HUDEP-2 (cell line): ENCODE data around the gene RTEL1.
"Not testable (repeated sequence)": the region's sequence is repeated elsewhere in the genome, so short reads cannot be mapped to it uniquely, and the experiment has no call there.

ENCODE experiments used
- DNase-seq, 76 experiments: peaks; one replicate each; lab custom pipeline; 2025; ENCODE audit not compliant: unreplicated experiment in 76 of 76; lab: John Stamatoyannopoulos, UW

RTEL1 gene

DNA sequence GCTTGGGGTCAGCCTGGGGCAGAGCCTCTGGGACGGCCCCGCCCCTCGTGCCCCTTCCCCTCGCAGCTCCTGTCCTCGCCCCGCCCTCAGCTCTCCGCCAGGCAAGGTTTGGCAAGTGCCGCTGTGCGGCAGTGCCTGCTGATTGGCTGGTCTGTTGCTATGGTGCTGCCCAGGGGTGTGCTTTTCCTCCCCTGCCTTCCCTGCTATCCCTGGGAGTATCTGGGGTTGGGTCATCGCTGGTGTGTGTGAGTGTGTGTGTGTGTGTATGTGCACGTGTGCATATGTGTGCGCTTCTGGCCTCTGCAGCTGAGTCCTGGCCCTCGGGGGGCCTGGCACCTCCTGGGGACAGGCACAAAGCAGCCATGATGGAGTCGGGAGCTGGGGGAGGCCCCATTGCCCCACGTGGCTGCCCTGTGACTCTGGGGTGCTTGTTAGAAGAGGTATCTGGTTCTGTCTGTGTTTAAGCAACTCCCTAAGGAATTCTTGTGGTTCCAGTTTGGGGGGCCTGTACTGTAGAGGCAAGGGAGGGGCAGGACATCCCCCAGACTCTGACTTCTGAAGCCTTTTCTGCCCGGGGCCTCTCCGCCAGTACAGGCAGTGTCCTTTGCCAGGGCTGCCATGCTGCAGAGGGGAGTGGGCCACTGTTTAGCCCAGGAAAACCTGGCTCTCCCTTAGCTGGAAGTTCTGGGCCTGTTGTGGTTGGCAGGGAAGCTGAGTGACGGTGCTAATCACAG is 6.9 kb downstream of the RTEL1 start:
- DNase-seq = no peak

DNA sequence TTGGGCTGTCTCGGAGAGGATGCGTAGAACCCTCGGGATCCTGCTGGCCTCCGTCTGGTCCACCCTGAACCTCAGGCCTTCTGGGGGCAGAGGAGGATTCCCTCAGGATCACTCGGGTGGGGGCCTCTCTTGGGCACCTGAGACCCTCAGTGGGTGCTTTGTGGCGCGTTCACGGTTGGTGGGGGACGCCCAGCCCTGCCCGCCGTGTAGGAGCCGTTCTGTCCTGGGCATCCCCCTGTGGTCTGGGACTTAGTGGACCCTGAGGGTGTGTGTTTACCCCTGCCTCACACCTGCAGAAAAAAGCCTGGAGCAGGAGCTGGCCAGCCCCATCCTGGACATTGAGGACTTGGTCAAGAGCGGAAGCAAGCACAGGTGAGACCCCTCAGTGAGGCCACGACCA is 7.6 kb downstream of the RTEL1 start:
- no peak for DNase-seq

DNA sequence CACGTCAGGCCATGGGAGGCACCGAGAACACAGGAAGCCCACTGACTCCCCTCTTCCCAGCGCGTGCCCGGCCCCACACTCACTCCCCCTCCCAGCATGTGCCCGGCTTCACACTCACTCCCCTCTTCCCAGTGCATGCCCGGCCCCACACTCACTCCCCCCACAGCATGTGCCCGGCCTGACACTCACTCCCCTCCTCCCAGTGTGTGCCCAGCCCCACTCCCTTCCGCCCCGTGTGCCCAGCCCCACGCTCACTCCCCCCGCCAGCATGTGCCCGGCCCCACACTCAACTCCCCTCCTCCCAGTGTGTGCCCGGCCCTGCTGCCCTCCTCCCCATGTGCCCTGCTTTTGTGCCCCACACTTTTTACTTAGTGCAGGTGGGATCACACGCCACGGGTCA is 9.7 kb downstream of the RTEL1 start:
- DNase-seq = no peak

DNA sequence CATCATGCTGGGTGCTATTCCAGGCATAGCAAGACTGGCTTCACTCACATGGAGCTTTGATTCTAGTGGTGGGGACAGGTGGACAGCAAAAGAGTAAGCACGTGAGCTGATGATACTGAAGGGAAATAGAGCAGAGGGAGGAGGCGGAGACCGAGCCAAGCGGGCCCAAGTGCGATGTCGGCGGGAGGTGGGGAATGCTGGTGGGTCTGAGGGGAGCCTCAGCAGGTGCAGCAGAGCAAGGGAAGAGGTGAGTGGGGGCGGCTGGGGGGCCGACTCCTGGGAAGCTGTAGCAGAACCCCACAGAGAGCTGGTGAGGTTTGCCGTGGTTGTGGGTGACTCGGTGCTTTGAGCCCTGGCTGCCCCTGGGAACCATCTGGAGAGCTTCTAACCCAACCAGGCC is 10.2 kb downstream of the RTEL1 start:
- DNase-seq = no peak

DNA sequence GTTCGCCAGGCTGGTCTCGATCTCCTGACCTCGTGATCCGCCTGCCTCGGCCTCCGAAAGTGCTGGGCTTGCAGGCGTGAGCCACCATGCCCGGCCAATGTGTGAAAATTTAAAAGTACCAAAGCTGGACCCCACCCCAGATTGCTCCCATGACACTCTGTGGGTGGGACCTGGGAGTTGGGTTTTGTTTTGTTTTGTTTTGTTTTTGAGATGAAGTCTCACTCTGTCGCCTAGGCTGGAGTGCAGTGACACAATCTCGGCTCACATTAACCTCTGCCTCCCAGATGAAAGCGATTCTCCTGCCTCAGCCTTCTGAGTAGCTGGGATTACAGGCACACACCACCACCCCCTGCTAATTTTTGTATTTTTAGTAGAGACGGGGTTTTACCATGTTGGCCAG is 13.6 kb downstream of the RTEL1 start:
- DNase-seq = not testable (repeated sequence)

DNA sequence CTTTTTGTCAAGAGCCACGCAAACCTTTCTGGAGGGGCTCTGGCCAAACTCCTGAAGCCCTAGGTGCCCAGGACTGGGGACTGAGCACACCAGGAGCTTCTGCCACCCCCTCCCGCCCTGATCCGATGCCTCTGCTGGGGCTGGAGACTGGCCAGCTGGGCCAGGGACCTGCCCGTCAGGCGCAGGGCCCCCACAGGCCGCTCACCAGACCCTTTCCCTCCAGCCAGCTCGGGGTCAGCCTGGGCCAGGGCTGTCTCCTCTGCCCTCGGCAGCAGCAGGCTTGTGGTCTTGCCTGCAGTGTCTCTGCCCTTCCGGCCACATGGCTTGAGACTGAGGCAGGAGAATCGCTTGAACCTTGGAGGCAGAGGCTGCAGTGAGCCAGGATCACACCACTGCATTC is 14.6 kb downstream of the RTEL1 start:
- no peak for DNase-seq

DNA sequence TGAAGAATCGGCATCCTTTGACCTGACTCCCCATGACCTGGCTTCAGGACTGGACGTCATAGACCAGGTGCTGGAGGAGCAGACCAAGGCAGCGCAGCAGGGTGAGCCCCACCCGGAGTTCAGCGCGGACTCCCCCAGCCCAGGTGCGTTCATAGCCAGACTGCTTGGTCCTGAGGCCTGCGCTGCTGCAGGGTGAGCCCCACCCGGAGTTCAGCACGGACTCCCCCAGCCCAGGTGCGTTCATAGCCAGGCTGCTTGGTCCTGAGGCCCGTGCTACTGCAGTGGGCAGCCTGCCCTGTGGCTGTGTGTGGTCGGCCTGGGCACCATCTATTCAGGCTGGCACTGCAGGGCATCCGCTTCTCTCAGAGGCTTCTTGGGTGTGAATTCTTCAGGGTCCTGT is 15.8 kb downstream of the RTEL1 start:
- no peak for DNase-seq

DNA sequence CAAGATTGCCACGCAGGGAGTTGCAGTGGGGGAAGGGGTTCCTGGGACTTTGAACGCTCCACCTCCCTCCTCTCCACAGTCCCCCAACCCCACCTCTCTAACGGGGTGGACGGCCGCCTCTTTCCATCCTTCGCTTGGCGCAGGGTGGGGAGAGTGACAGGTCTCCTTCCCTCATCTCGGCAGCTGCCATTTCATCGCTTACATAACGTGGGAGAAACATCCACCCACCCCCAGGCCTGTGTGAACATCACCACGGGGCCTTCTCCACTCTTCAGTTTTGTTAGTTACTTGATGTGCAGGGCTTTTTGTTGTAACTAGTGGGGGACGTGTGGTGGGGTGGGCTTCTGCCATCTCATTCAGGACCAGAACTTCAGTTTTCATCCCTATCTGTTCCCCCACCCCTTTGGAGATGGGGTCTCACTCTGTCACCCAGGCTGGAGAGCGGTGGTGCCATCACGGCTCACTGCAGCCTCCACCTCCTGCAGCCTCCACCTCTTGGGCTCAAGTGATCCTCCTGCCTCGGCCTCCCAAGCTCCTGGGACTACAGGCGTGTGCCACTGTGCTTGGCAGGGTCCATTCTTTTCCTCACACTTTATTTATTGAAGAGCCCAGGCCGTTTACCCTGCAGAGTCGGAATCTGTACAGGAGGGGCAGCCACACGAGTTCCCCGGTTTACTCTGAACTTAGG is 17.7 kb downstream of the RTEL1 start:
- no peak for DNase-seq

DNA sequence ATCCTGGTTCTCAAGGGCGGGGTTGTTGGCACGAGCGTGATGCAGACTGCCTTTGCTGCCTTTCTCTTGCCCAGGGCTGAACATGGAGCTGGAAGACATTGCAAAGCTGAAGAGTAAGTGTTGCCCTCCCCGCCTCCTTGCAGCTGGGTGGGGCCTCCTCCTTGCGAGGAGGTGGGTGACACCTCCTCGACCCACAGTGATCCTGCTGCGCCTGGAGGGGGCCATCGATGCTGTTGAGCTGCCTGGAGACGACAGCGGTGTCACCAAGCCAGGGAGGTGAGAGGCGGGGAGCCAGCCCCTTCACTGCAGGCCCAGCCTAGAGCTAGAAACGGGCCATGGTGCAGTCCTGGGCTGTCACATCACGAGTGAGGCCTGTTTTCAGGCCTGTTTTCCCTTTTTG is 20.0 kb downstream of the RTEL1 start:
- no peak for DNase-seq

DNA sequence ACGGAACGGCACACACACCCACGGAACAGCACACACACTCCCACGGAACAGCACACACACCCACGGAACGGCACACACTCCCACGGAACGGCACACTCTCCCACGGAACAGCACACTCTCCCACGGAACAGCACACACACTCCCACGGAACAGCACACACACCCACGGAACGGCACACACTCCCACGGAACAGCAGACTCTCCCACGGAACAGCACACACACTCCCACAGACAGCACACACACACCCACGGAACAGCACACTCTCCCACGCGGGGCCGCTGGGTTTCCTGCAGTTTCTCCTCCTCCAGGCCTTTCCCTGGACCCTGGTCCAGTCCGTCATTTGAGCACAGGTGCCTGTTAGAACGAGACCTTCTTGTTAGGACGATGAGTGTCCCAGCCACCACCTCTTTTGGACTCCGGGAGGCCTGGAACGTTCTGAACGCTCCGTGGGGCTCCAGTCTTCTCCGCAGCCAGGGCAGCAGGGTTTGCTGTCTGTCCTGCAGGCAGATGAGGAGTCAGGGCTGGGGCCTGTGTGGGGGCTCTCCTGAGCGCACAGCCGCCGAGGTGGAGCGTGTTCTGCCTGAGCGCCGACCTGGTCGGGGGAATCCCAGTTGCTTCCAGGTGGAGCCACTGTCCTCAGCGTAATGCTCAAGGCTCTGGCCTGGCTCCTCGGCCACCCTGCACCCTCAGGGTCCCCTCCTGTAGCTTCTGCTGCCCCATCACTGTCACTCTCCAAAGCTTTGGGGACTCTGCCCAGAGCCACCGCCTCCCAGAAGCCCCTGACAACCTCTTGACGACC is 20.8 kb downstream of the RTEL1 start:
- DNase-seq = no peak

DNA sequence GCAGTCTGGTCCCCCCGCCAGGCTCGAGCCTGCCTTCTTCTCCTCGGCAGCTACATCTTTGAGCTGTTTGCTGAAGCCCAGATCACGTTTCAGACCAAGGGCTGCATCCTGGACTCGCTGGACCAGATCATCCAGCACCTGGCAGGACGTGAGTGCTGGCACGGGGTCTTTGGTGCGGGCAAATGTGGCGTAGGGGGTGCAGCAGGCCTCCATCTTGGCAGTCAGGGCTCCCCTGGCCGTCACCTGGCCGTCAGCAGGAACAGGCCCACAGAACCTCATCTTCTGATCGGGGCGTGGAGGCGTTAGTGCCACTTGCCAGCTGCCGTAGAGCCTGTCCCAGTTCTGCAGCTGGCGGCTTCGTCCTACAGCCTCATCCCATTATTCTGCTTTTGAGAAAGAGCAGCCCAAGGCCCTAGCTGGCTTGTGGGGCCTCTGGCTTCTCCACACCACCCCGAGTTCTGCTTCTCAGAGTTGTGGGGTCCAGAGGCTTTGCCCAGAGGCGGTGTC is 21.7 kb downstream of the RTEL1 start:
- DNase-seq = no peak

DNA sequence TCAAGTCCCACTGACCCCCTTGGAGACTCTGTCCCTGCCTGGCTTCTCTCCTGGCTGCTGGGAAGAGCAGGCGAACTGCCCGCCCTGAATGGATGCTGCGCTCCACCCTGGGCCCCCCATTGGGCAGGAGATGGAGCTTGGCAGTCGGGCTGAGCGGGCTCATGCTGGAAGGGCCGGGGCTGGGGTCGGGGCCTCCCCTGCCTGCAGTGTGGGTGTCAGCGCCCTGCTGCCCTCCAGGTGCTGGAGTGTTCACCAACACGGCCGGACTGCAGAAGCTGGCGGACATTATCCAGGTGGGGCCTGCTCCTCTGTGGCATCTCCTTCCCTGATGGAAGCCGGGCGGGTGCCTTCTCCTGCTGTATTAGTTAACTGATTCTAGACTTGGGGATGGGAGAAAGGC is 22.3 kb downstream of the RTEL1 start:
- no peak for DNase-seq

DNA sequence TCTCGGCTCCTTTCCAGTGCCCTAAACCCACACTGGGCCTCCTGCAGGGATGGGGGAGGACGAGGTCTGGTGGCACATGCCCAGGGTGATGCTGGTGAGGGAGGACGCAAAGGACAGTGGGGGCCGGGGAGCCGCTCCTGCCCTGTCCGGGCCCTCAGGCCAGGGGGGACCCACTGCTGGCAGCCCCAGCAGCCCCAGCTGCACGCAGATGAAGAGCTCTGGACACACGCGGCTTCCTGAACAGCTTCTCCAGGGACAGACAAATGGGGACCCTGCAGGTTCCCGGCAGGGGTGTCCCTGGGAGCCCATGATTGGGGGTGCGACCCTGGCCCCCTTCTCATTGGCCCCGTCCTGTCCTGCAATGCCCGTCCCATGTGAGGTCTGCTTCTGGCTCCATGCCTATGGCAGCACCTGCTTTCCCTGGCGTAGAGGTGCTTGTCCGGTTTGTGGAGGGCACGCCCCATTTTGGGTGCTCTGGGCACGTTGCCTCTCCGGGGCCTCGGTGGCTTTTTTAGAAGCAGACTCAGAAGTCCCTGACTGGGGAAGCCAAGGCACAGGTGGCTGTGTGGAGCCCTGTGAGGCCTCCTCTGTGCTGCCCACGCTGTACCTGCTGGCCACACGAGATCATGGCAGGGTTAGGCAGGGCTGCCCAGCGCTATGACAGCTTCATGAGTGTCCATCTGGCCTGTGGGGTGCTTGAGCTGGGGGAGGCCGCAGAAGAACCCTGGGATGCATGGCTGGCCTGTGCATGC is 22.9 kb downstream of the RTEL1 start:
- DNase-seq = no peak

DNA sequence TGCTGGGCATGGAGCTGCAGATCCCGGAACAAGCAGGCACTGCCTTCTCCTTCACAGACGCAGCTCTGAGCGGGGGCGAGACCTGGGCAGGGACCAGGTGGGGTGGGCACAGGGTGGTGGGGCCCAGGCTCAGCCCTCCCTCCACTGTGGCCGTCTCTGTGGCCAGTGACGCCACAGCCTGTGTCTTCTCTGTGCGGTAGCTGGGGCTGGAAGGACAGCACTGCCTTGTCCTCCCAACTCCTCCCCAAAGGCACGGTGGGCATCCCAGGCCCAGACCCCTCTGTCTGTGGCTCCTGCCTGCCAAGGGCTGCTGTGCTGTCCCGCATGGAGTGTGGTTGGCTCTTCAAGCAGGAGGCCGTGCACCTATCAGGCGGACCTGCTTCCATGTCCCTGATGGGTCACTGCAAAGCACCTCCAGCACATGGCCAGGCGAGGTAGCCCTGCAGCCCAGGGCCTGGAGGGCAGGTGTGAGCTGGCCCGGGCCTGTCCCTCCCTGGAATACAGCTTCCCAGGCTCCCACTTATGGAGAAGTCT is 23.6 kb downstream of the RTEL1 start:
- no peak for DNase-seq

DNA sequence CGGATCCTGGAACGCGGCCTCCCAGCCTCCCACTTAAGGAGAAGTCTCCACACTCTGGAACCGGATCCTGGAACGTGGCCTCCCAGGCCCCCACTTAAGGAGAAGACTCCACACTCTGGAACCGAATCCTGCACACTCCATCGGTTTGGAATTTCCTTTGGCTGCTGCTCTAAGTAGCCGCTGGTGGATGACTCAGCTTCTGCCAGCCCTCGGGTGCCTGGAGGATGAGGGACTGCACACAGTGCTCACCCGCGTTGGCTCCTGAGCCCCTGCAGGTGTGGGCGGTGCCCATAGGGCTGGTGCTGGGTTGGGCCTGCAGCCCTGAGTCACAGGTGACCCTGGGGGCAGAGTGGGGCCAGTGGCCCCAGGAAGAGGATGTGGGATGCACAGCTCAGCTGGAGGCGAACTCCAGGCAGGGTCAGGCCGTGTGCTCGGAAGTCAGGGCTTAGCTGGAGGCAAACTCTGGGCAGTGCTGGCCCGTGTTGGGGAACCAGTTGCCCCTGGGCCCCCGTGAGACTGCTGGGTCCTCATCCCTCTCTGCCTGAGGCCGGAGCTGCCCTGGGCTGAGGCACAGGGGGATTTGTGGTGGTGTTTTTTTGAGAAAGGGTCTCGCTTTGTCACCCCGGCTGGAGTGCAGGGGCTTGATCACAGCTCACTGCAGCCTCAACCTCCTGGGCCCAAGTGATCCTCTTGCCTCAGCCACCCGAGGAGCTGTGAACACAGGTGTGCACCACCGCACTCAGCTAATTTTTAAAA is 24.4 kb downstream of the RTEL1 start:
- no peak for DNase-seq

DNA sequence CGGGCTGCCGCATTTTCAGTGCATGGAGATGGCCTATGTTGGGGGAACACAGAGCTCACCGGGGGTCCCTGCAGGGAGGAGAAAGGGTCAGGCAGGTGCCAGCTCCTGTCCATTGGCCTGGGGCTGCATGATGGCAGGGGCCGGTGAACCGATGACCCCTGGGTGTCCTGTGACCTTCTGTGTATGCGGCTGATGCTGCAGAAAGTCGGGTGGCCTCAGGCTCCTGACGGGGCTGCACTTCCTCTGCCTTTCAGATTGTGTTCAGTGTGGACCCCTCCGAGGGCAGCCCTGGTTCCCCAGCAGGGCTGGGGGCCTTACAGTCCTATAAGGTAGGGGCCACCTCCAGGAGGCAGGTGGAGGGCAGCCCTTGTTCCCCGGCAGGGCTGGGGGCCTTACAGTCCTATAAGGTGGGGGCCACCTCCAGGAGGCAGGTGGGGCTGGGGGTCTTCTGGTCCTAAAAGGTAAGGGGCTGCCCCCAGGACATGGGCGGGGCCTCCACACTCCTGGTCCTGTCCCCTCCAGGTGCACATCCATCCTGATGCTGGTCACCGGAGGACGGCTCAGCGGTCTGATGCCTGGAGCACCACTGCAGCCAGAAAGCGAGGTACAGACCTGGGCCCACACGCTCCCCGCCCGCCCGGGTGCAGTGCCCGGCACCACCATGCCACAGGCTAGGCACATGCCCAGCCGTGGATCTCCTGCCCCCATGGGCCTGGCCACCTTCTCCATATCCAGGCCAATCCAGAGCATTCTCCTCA is 27.3 kb downstream of the RTEL1 start:
- no peak for DNase-seq

DNA sequence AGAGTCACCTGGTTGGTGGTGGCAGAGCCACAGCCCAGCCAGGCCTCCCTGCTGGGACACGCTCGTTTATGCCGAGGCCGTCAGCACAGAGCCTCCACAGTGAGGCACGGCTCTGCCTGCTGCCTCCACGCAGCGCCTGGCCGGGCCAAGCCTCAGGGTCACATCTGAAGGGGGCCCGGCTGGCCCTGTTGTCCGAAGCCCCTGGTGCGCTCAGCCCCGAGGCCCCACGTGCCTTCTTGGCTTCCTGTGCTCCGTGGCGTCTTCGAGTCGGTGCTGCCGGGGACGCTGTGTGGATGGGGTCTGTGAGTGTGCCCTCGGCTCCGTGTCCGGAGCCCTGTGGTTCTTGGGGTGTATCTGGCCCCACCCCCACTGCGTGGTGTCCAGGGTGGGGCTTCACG is 28.0 kb downstream of the RTEL1 start:
- DNase-seq = no peak

DNA sequence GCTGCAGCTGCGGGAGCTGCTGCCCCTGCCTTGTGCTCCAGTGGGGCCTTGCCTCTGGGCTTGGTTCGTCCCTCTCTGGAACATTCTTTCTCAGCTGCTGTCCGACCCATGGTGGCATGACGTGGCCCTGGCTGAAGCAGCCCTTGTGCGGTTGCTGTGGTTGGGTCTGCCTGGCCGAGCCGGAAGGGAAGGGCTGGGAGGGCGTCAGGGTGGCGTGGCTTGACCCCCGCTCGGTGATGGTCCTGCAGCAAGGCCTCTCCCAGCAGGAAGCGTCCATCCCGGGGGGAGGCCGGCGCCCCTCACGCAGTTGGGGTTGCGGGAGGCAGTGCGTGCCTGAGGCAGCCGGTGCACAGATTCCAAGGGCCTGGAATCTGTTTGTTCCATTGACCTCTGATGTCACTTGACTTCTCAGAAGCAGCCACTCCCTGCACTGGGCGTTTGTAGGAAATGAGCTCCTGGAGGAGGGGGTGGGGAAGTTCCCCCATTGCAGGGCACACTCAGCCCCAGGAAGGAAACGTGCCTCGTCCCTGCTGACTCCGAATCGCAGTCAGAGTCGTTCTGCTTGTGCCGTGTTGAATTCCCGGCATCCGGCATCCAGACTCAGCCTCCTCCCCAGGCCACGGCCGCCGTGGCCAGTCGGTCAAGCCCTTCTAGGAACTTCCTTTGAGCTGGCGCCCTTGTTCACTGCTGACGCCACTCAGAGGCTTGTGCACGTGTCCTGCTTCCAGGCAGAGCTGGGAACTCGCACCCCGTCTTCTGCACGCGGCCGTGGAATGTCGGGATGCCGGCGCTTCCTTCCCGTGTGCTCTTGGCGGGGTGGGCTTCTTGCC is 28.6 kb downstream of the RTEL1 start:
- DNase-seq = no peak
